HUES6 (cell line): Measurements from ENCODE around the gene TFAP2B.

Source experiments
- H3K27ac ChIP-seq: 2 replicates; pipeline ENCODE4 v1.7.0; 2013; ENCODE audit warnings: low read depth, mild to moderate bottlenecking, low read length, inconsistent platforms
- H3K27me3 ChIP-seq: 2 replicates; pipeline ENCODE4 v1.6.1; 2013; ENCODE audit warnings: low read length; ENCODE audit not compliant: control insufficient read depth, insufficient read depth
- H3K36me3 ChIP-seq: 2 replicates; pipeline ENCODE4 v1.6.1; 2013; ENCODE audit warnings: low read length; ENCODE audit not compliant: control insufficient read depth, insufficient read depth
- H3K4me1 ChIP-seq: 2 replicates; pipeline ENCODE4 v1.6.1; 2013; ENCODE audit warnings: low read length; ENCODE audit not compliant: control insufficient read depth, insufficient read depth
- H3K4me3 ChIP-seq: 2 replicates; pipeline ENCODE4 v1.5.1; 2013; ENCODE audit warnings: low read depth, low read length
- H3K9ac ChIP-seq: one replicate; pipeline ENCODE4 v1.6.1; 2013; ENCODE audit warnings: mild to moderate bottlenecking, low read length
- H3K9me3 ChIP-seq: 2 replicates; pipeline ENCODE4 v1.6.1; 2013; ENCODE audit warnings: low read depth, low read length; ENCODE audit not compliant: control insufficient read depth, insufficient read depth

TFAP2B gene

GRCh38 chr6:50849796-50850180 lies 31.1 kb downstream of the TFAP2B start:
- Histone ChIP-seq H3K36me3 (no peaks in the 10 kb centered on the region), H3K9me3 (no peaks in the 10 kb centered on the region), H3K9ac (no peak overlapping the region), H3K4me1 (peaks cover 30% of the 10 kb centered on the region), H3K4me3 (peak overlapping the region; percentile 66), H3K27ac (no peak overlapping the region), H3K27me3 (peaks cover 100% of the 10 kb centered on the region)

GRCh38 chr6:50850223-50851048 lies 31.8 kb downstream of the TFAP2B start:
- Histone ChIP-seq H3K4me3 (peak overlapping the region; percentile 66), H3K36me3 (no peaks in the 10 kb centered on the region), H3K9ac (no peak overlapping the region), H3K27me3 (peaks cover 100% of the 10 kb centered on the region), H3K9me3 (no peaks in the 10 kb centered on the region), H3K27ac (no peak overlapping the region), H3K4me1 (peaks cover 25% of the 10 kb centered on the region)

GRCh38 chr6:50851049-50851845 lies 32.6 kb downstream of the TFAP2B start:
- H3K9me3 ChIP-seq = no peaks in the 10 kb centered on the region
- no peaks in the 10 kb centered on the region for H3K36me3 ChIP-seq
- peak overlapping the region; percentile 66 for H3K4me3 ChIP-seq
- H3K27me3 ChIP-seq = peaks cover 94% of the 10 kb centered on the region
- H3K27ac ChIP-seq = no peak overlapping the region
- no peak overlapping the region for H3K9ac ChIP-seq
- peaks cover 20% of the 10 kb centered on the region for H3K4me1 ChIP-seq

- H3K27ac ChIP-seq = no peak overlapping the region
- H3K4me1 ChIP-seq = peaks cover 13% of the 10 kb centered on the region
- no peaks in the 10 kb centered on the region for H3K36me3 ChIP-seq
- no peaks in the 10 kb centered on the region for H3K9me3 ChIP-seq
- H3K4me3 ChIP-seq = no peak overlapping the region
- peaks cover 70% of the 10 kb centered on the region for H3K27me3 ChIP-seq
- H3K9ac ChIP-seq = no peak overlapping the region
Observed at GRCh38 chr6:50853939-50854338, 35.3 kb downstream of the TFAP2B start.

- Histone ChIP-seq H3K9ac (no peak overlapping the region), H3K4me3 (no peak overlapping the region), H3K27me3 (0 out of 2 replicates have a peak, but pooled peaks cover 3% of the 10 kb centered on the region), H3K9me3 (no peaks in the 10 kb centered on the region), H3K4me1 (0 out of 2 replicates have a peak, but pooled peaks cover 4% of the 10 kb centered on the region), H3K36me3 (no peaks in the 10 kb centered on the region), H3K27ac (no peak overlapping the region)
Observed at GRCh38 chr6:50861692-50862091, 43.0 kb downstream of the TFAP2B start.

- Histone ChIP-seq H3K9ac (no peak overlapping the region), H3K9me3 (no peaks in the 10 kb centered on the region), H3K27me3 (0 out of 2 replicates have a peak, but pooled peaks cover 3% of the 10 kb centered on the region), H3K36me3 (no peaks in the 10 kb centered on the region), H3K4me1 (0 out of 2 replicates have a peak, but pooled peaks cover 4% of the 10 kb centered on the region), H3K27ac (no peak overlapping the region), H3K4me3 (no peak overlapping the region)
Observed at GRCh38 chr6:50862176-50862575, 43.5 kb downstream of the TFAP2B start.

GRCh38 chr6:50864601-50865000 lies 45.9 kb downstream of the TFAP2B start:
- Histone ChIP-seq H3K36me3 (no peaks in the 10 kb centered on the region), H3K9ac (no peak overlapping the region), H3K4me3 (no peak overlapping the region), H3K9me3 (no peaks in the 10 kb centered on the region), H3K27ac (no peak overlapping the region), H3K27me3 (no peaks in the 10 kb centered on the region), H3K4me1 (peaks cover 10% of the 10 kb centered on the region; the same call in 1 of the 2 replicates)

- no peak overlapping the region for H3K4me3 ChIP-seq
- no peaks in the 10 kb centered on the region for H3K9me3 ChIP-seq
- no peaks in the 10 kb centered on the region for H3K27me3 ChIP-seq
- no peaks in the 10 kb centered on the region for H3K36me3 ChIP-seq
- H3K4me1 ChIP-seq = peaks cover 8% of the 10 kb centered on the region; the same call in 1 of the 2 replicates
- H3K27ac ChIP-seq = no peak overlapping the region
- no peak overlapping the region for H3K9ac ChIP-seq
Observed at GRCh38 chr6:50868466-50868865, 49.8 kb downstream of the TFAP2B start.

- H3K4me3 ChIP-seq = no peak overlapping the region
Observed at GRCh38 chr6:50873167-50873566, 54.5 kb downstream of the TFAP2B start.

GRCh38 chr6:50884364-50884763 lies 65.7 kb downstream of the TFAP2B start:
- Histone ChIP-seq H3K36me3 (no peaks in the 10 kb centered on the region), H3K4me1 (no peaks in the 10 kb centered on the region), H3K4me3 (no peak overlapping the region), H3K9ac (no peak overlapping the region), H3K27me3 (no peaks in the 10 kb centered on the region), H3K9me3 (no peaks in the 10 kb centered on the region), H3K27ac (no peak overlapping the region)

More at GRCh38 chr6:50873167-50873566, 54.5 kb downstream of the TFAP2B start:
- no peak overlapping the region for H3K27ac ChIP-seq
- peaks cover 4% of the 10 kb centered on the region; the same call in 1 of the 2 replicates for H3K27me3 ChIP-seq
- H3K4me1 ChIP-seq = peaks cover 7% of the 10 kb centered on the region; the same call in 1 of the 2 replicates
- H3K9me3 ChIP-seq = no peaks in the 10 kb centered on the region
- no peak overlapping the region for H3K9ac ChIP-seq
- no peaks in the 10 kb centered on the region for H3K36me3 ChIP-seq

- Histone ChIP-seq H3K4me1 (no peaks in the 10 kb centered on the region), H3K4me3 (no peak overlapping the region), H3K9ac (no peak overlapping the region), H3K27me3 (no peaks in the 10 kb centered on the region), H3K27ac (no peak overlapping the region), H3K36me3 (no peaks in the 10 kb centered on the region), H3K9me3 (no peaks in the 10 kb centered on the region)
Observed at GRCh38 chr6:50887112-50887511, 68.4 kb downstream of the TFAP2B start.
